Measurements from ENCODE around the gene STX18. TPM values are rescaled to one million over a fixed set of nuclear protein-coding genes. Genes with fewer than 3 reads are reported as not detected.

The STX18 gene
- total and polyA plus RNA-seq, 2 donors (not counting 1 experiment from before 2014, with no cell fraction given) = 27.4 to 28.2 TPM

- H3K9ac ChIP-seq (ENCODE audit: insufficient read depth, low read length) = no peak overlapping the region
- H4K20me1 ChIP-seq (ENCODE audit: control insufficient read depth, extremely low read depth, insufficient read depth, low read length) = no peaks in the 10 kb centered on the region
- H3K4me3 ChIP-seq (replicated peaks in 1 of 4; ENCODE audit: control extremely low read depth in 1 of 4, insufficient read depth in 1 of 4, low read depth in 3 of 4, low read length in 4 of 4) = no peak overlapping the region
- H2AFZ ChIP-seq (ENCODE audit: low read length) = no peak overlapping the region
- H3K27ac ChIP-seq (ENCODE audit: insufficient read depth, low read length) = no peak overlapping the region
- H3K4me2 ChIP-seq (ENCODE audit: extremely low read depth, insufficient read depth, low read length) = no peak overlapping the region
- H3K4me1 ChIP-seq (ENCODE audit: control insufficient read depth, extremely low read depth, insufficient read depth, low read length) = no peaks in the 10 kb centered on the region
- H3K27me3 ChIP-seq (ENCODE audit: control insufficient read depth, insufficient read depth, low read length) = no peaks in the 10 kb centered on the region
- H3K9me3 ChIP-seq (ENCODE audit: control insufficient read depth, insufficient read depth, low read depth, low read length) = no peaks in the 10 kb centered on the region
- H3K36me3 ChIP-seq (ENCODE audit: control insufficient read depth, insufficient read depth, low read length) = peaks cover 4% of the 10 kb centered on the region
- DNase-seq (ENCODE audit: low read depth in 2 of 2) = peak in 1 of 2 donors; percentile 52
- TF ChIP-seq EZH2 (IDR thresholded peaks at IDR 0.05; ENCODE audit: low read length, missing control alignments) (no peak), CTCF (conservative IDR thresholded peaks at IDR 0.05 in 1 of 2, IDR thresholded peaks at IDR 0.05 in 1 of 2; ENCODE audit: low read depth in 1 of 2, low read length in 2 of 2) (no peak)
- no peaks in the 10 kb centered on the region for H3K79me2 ChIP-seq (ENCODE audit: control insufficient read depth, insufficient read depth, low read length)
Observed at GRCh38 chr4:4439782-4440181, 102.1 kb downstream of the STX18 start.

- no peaks in the 10 kb centered on the region for H3K9me3 ChIP-seq (ENCODE audit: control insufficient read depth, insufficient read depth, low read depth, low read length)
- no peaks in the 10 kb centered on the region for H3K4me1 ChIP-seq (ENCODE audit: control insufficient read depth, extremely low read depth, insufficient read depth, low read length)
- TF ChIP-seq CTCF (conservative IDR thresholded peaks at IDR 0.05 in 1 of 2, IDR thresholded peaks at IDR 0.05 in 1 of 2; ENCODE audit: low read depth in 1 of 2, low read length in 2 of 2) (no peak), EZH2 (IDR thresholded peaks at IDR 0.05; ENCODE audit: low read length, missing control alignments) (no peak)
- peaks cover 4% of the 10 kb centered on the region for H3K36me3 ChIP-seq (ENCODE audit: control insufficient read depth, insufficient read depth, low read length)
- H3K9ac ChIP-seq (ENCODE audit: insufficient read depth, low read length) = no peak overlapping the region
- no peak for DNase-seq (ENCODE audit: low read depth in 2 of 2)
- no peaks in the 10 kb centered on the region for H3K27me3 ChIP-seq (ENCODE audit: control insufficient read depth, insufficient read depth, low read length)
- no peak overlapping the region for H3K27ac ChIP-seq (ENCODE audit: insufficient read depth, low read length)
- no peaks in the 10 kb centered on the region for H4K20me1 ChIP-seq (ENCODE audit: control insufficient read depth, extremely low read depth, insufficient read depth, low read length)
- H2AFZ ChIP-seq (ENCODE audit: low read length) = no peak overlapping the region
- H3K4me2 ChIP-seq (ENCODE audit: extremely low read depth, insufficient read depth, low read length) = no peak overlapping the region
- H3K79me2 ChIP-seq (ENCODE audit: control insufficient read depth, insufficient read depth, low read length) = no peaks in the 10 kb centered on the region
- H3K4me3 ChIP-seq (replicated peaks in 1 of 4; ENCODE audit: control extremely low read depth in 1 of 4, insufficient read depth in 1 of 4, low read depth in 3 of 4, low read length in 4 of 4) = no peak overlapping the region
Observed at GRCh38 chr4:4438891-4439290, 103.0 kb downstream of the STX18 start.

GRCh38 chr4:4437798-4438470 lies 103.9 kb downstream of the STX18 start:
- H4K20me1 ChIP-seq (ENCODE audit: control insufficient read depth, extremely low read depth, insufficient read depth, low read length) = no peaks in the 10 kb centered on the region
- H3K27ac ChIP-seq (ENCODE audit: insufficient read depth, low read length) = no peak overlapping the region
- no peak overlapping the region for H2AFZ ChIP-seq (ENCODE audit: low read length)
- no peak overlapping the region for H3K4me2 ChIP-seq (ENCODE audit: extremely low read depth, insufficient read depth, low read length)
- DNase-seq (ENCODE audit: low read depth in 2 of 2) = no peak
- no peak overlapping the region for H3K4me3 ChIP-seq (replicated peaks in 1 of 4; ENCODE audit: control extremely low read depth in 1 of 4, insufficient read depth in 1 of 4, low read depth in 3 of 4, low read length in 4 of 4)
- H3K36me3 ChIP-seq (ENCODE audit: control insufficient read depth, insufficient read depth, low read length) = peaks cover 4% of the 10 kb centered on the region
- no peaks in the 10 kb centered on the region for H3K4me1 ChIP-seq (ENCODE audit: control insufficient read depth, extremely low read depth, insufficient read depth, low read length)
- no peaks in the 10 kb centered on the region for H3K79me2 ChIP-seq (ENCODE audit: control insufficient read depth, insufficient read depth, low read length)
- TF ChIP-seq EZH2 (IDR thresholded peaks at IDR 0.05; ENCODE audit: low read length, missing control alignments) (no peak), CTCF (conservative IDR thresholded peaks at IDR 0.05 in 1 of 2, IDR thresholded peaks at IDR 0.05 in 1 of 2; ENCODE audit: low read depth in 1 of 2, low read length in 2 of 2) (no peak)
- no peaks in the 10 kb centered on the region for H3K27me3 ChIP-seq (ENCODE audit: control insufficient read depth, insufficient read depth, low read length)
- H3K9me3 ChIP-seq (ENCODE audit: control insufficient read depth, insufficient read depth, low read depth, low read length) = no peaks in the 10 kb centered on the region
- H3K9ac ChIP-seq (ENCODE audit: insufficient read depth, low read length) = no peak overlapping the region
